NCI-H226 (cell line): ENCODE measurements around the gene SNRNP25.
"Not testable (repeated sequence)": the region's sequence is repeated elsewhere in the genome, so short reads cannot be mapped to it uniquely, and the experiment has no call there.

ENCODE experiments used
- DNase-seq: peaks from one replicate; pipeline ENCODE4 v3.0.0-alpha.2; 2015

Gene SNRNP25

GRCh38 chr16:53346-54236 is at the start of gene SNRNP25, which contains the start of gene POLR3K:
SNRNP25 (plus strand) TSS chr16:53828; CDS start chr16:54017, 189 bp downstream.
POLR3K (minus strand) TSS chr16:53608; CDS start chr16:53586, 22 bp downstream.
- DNase-seq = peak; percentile 99

- DNase-seq = no peak
Observed at GRCh38 chr16:9903-10665, 43.5 kb upstream of the SNRNP25 start.

GRCh38 chr16:10772-11171 is 42.9 kb upstream of the SNRNP25 start:
- not testable (repeated sequence) for DNase-seq

- DNase-seq = not testable (repeated sequence)
Observed at GRCh38 chr16:17062-17765, 36.4 kb upstream of the SNRNP25 start.

- DNase-seq = not testable (repeated sequence)
Observed at GRCh38 chr16:20886-21285, 32.7 kb upstream of the SNRNP25 start.

- DNase-seq = not testable (repeated sequence)
Observed at GRCh38 chr16:24151-24550, 29.5 kb upstream of the SNRNP25 start.

- not testable (repeated sequence) for DNase-seq
Observed at GRCh38 chr16:25926-26348, 27.7 kb upstream of the SNRNP25 start.

GRCh38 chr16:30627-31026 is 23.0 kb upstream of the SNRNP25 start:
- not testable (repeated sequence) for DNase-seq

- not testable (repeated sequence) for DNase-seq
Observed at GRCh38 chr16:33154-33876, 20.3 kb upstream of the SNRNP25 start.

- DNase-seq = no peak
Observed at GRCh38 chr16:33877-34647, 19.6 kb upstream of the SNRNP25 start.

- no peak for DNase-seq
Observed at GRCh38 chr16:34648-34987, 19.0 kb upstream of the SNRNP25 start.

GRCh38 chr16:35011-35677 is 18.5 kb upstream of the SNRNP25 start:
- no peak for DNase-seq

- no peak for DNase-seq
Observed at GRCh38 chr16:35678-36305, 17.8 kb upstream of the SNRNP25 start.

GRCh38 chr16:36336-36984 is 17.2 kb upstream of the SNRNP25 start:
- no peak for DNase-seq

GRCh38 chr16:37511-37910 is 16.1 kb upstream of the SNRNP25 start:
- no peak for DNase-seq

GRCh38 chr16:38206-38605 is 15.4 kb upstream of the SNRNP25 start:
- not testable (repeated sequence) for DNase-seq

GRCh38 chr16:38941-39892 is 14.4 kb upstream of the SNRNP25 start:
- peak; percentile 15 for DNase-seq

GRCh38 chr16:41439-42068 is 12.1 kb upstream of the SNRNP25 start:
- no peak for DNase-seq
